Measurements from ENCODE around the gene MRPS27.

The MRPS27 gene

GRCh38 chr5:72202331-72202825, 117.7 kb downstream of the MRPS27 start:
- TF ChIP-seq, protein P1, sequence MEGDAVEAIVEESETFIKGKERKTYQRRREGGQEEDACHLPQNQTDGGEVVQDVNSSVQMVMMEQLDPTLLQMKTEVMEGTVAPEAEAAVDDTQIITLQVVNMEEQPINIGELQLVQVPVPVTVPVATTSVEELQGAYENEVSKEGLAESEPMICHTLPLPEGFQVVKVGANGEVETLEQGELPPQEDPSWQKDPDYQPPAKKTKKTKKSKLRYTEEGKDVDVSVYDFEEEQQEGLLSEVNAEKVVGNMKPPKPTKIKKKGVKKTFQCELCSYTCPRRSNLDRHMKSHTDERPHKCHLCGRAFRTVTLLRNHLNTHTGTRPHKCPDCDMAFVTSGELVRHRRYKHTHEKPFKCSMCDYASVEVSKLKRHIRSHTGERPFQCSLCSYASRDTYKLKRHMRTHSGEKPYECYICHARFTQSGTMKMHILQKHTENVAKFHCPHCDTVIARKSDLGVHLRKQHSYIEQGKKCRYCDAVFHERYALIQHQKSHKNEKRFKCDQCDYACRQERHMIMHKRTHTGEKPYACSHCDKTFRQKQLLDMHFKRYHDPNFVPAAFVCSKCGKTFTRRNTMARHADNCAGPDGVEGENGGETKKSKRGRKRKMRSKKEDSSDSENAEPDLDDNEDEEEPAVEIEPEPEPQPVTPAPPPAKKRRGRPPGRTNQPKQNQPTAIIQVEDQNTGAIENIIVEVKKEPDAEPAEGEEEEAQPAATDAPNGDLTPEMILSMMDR (IDR thresholded peaks at IDR 0.05; ENCODE audit: low read depth, low read length): no peak
- in situ Hi-C loops (cut with HindIII; ENCODE audit: low sequenced_read_pairs): no loop called here
- DNase-seq (ENCODE audit: low read depth, low spot score): no peak
- H3K4me3 ChIP-seq (ENCODE audit: low read depth, low read length): no peak overlapping the region

DNA sequence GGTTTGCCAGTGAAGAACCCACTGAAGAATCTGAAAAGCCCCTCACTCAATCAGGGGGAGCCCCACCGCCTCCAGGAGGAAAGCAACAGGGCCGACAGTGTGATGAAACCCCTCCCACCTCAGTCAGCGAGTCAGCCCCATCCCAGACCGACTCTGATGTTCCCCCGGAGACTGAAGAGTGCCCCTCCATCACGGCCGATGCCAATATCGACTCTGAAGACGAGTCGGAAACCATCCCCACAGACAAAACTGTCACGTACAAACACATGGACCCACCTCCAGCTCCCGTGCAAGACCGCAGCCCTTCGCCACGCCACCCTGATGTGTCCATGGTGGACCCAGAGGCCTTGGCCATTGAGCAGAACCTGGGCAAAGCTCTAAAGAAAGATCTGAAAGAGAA, 120.4 kb downstream of the MRPS27 start:
- TF ChIP-seq, protein P1 (IDR thresholded peaks at IDR 0.05; ENCODE audit: low read depth, low read length): no peak
- H3K4me3 ChIP-seq (ENCODE audit: low read depth, low read length): no peak overlapping the region
- in situ Hi-C loops (cut with HindIII; ENCODE audit: low sequenced_read_pairs): no loop called here
- no peak for DNase-seq (ENCODE audit: low read depth, low spot score)

- H3K4me3 ChIP-seq (ENCODE audit: low read depth, low read length): no peak overlapping the region
- DNase-seq (ENCODE audit: low read depth, low spot score): no peak
- TF ChIP-seq, protein P1 (IDR thresholded peaks at IDR 0.05; ENCODE audit: low read depth, low read length): no peak
- in situ Hi-C loops (cut with HindIII; ENCODE audit: low sequenced_read_pairs): no loop called here
Measured at GRCh38 chr5:72197393-72197792, 122.6 kb downstream of the MRPS27 start.

- TF ChIP-seq, protein P1 (IDR thresholded peaks at IDR 0.05; ENCODE audit: low read depth, low read length): no peak
- no peak for DNase-seq (ENCODE audit: low read depth, low spot score)
- in situ Hi-C loops (cut with HindIII; ENCODE audit: low sequenced_read_pairs): no loop called here
- H3K4me3 ChIP-seq (ENCODE audit: low read depth, low read length): no peak overlapping the region
Measured at GRCh38 chr5:72195581-72195980, 124.5 kb downstream of the MRPS27 start.

GRCh38 chr5:72194846-72195245, 125.2 kb downstream of the MRPS27 start:
- H3K4me3 ChIP-seq (ENCODE audit: low read depth, low read length): no peak overlapping the region
- in situ Hi-C loops (cut with HindIII; ENCODE audit: low sequenced_read_pairs): no loop called here
- peak; percentile 80 for DNase-seq (ENCODE audit: low read depth, low spot score)
- TF ChIP-seq, protein P1 (IDR thresholded peaks at IDR 0.05; ENCODE audit: low read depth, low read length): no peak

- no peak overlapping the region for H3K4me3 ChIP-seq (ENCODE audit: low read depth, low read length)
- TF ChIP-seq, protein P1 (IDR thresholded peaks at IDR 0.05; ENCODE audit: low read depth, low read length): no peak
- no peak for DNase-seq (ENCODE audit: low read depth, low spot score)
- in situ Hi-C loops (cut with HindIII; ENCODE audit: low sequenced_read_pairs): no loop called here
Measured at GRCh38 chr5:72191404-72191803, 128.6 kb downstream of the MRPS27 start.

GRCh38 chr5:72189146-72189545, 130.9 kb downstream of the MRPS27 start:
- H3K4me3 ChIP-seq (ENCODE audit: low read depth, low read length): no peak overlapping the region
- TF ChIP-seq, protein P1 (IDR thresholded peaks at IDR 0.05; ENCODE audit: low read depth, low read length): no peak
- in situ Hi-C loops (cut with HindIII; ENCODE audit: low sequenced_read_pairs): no loop called here
- DNase-seq (ENCODE audit: low read depth, low spot score): no peak

Data from astrocyte of the spinal cord (primary cell).